GM12892 (cell line): ENCODE data around the gene ZNF888.

Source experiments
- POLR2A ChIP-seq: IDR thresholded peaks from 2 replicates; pipeline ENCODE4 v1.6.1; 2011; ENCODE audit warnings: low read depth, low read length, control low read depth
- POLR2AphosphoS5 ChIP-seq: IDR thresholded peaks from 2 replicates; pipeline ENCODE4 v1.6.1; 2011; ENCODE audit warnings: low read depth, low read length, control low read depth

DNA sequence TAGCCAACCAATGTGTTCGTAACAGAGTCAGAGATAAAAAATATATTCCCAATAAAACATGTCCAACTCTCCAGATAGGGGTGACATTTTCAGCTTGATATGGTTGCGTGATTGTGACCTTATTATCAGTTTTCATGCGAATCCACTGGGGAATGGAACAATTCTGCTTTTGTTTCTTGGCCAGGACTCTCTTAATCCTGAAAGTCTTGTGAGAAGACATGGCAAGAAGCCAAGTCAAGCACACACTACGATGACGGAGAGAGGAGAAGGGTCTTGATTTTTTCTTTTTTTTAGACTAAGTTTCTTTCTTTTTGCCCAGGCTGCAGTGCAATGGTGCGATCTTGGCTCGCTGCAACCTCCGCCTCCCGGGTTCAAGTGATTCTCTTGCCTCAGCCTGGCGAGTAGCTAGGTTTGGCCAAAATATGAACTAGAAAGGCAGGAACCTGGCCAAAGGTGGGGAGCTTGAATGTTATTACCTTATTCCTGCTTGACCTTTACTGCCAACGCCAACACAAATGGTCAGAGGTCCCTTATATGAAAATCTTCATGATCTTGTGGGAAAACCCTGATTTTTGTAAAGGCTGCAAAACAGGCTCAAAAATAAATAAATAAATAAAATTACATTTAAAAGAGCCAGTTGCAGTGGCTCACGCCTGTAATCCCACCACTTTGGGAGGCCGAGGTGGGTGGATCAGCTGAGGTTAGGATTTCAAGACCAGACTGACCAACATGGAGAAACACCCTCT is 25.0 kb upstream of the ZNF888 start:
- TF ChIP-seq POLR2A (no peak), POLR2AphosphoS5 (no peak)
